ENCODE data around the gene TBC1D5. TPM values are rescaled to one million over a fixed set of nuclear protein-coding genes. Genes with fewer than 3 reads are reported as not detected.

Gene TBC1D5
- total RNA-seq, 1 donor from 2014 or later: 74.6 TPM

GRCh38 chr3:17571686-17572085 is 170.7 kb downstream of the TBC1D5 start:
- Histone ChIP-seq H3K36me3 (no peaks in the 10 kb centered on the region), H3K27me3 (no peaks in the 10 kb centered on the region), H3K4me1 (no peaks in the 10 kb centered on the region), H3K27ac (no peak overlapping the region), H3K9me3 (no peaks in the 10 kb centered on the region), H3K4me3 (no peak overlapping the region)
- intact Hi-C loops (cut with DNase I): no loop called here
- no peak for TF ChIP-seq CTCF (IDR thresholded peaks at IDR 0.05)
- DNase-seq (no peak), ATAC-seq (no peak)

- H3K4me1 ChIP-seq: no peaks in the 10 kb centered on the region
- TF ChIP-seq CTCF (IDR thresholded peaks at IDR 0.05): no peak
- no peaks in the 10 kb centered on the region for H3K36me3 ChIP-seq
- no peak for ATAC-seq
- no peak overlapping the region for H3K4me3 ChIP-seq
- DNase-seq: no peak
- H3K27ac ChIP-seq: no peak overlapping the region
- H3K9me3 ChIP-seq: no peaks in the 10 kb centered on the region
- no peaks in the 10 kb centered on the region for H3K27me3 ChIP-seq
- intact Hi-C loops (cut with DNase I): no loop called here
Observed at GRCh38 chr3:17562845-17563244, 179.6 kb downstream of the TBC1D5 start.

- Histone ChIP-seq H3K4me3 (no peak overlapping the region), H3K27me3 (no peaks in the 10 kb centered on the region), H3K36me3 (no peaks in the 10 kb centered on the region), H3K4me1 (no peaks in the 10 kb centered on the region), H3K9me3 (no peaks in the 10 kb centered on the region), H3K27ac (no peak overlapping the region)
- no peak for ATAC-seq
- no peak for DNase-seq
- intact Hi-C loops (cut with DNase I): no loop called here
- no peak for TF ChIP-seq CTCF (IDR thresholded peaks at IDR 0.05)
Observed at GRCh38 chr3:17558565-17558964, 183.9 kb downstream of the TBC1D5 start.

- Histone ChIP-seq H3K4me1 (no peaks in the 10 kb centered on the region), H3K27ac (no peak overlapping the region), H3K9me3 (no peaks in the 10 kb centered on the region), H3K36me3 (no peaks in the 10 kb centered on the region), H3K27me3 (no peaks in the 10 kb centered on the region), H3K4me3 (no peak overlapping the region)
- intact Hi-C loops (cut with DNase I): no loop called here
- TF ChIP-seq CTCF (IDR thresholded peaks at IDR 0.05): no peak
- ATAC-seq: no peak
- DNase-seq: no peak
Observed at GRCh38 chr3:17557749-17558463, 184.5 kb downstream of the TBC1D5 start.

GRCh38 chr3:17555525-17555924 is 186.9 kb downstream of the TBC1D5 start:
- ATAC-seq: no peak
- DNase-seq: no peak
- Histone ChIP-seq H3K4me3 (no peak overlapping the region), H3K4me1 (no peaks in the 10 kb centered on the region), H3K27ac (no peak overlapping the region), H3K9me3 (no peaks in the 10 kb centered on the region), H3K27me3 (no peaks in the 10 kb centered on the region), H3K36me3 (no peaks in the 10 kb centered on the region)
- intact Hi-C loops (cut with DNase I): no loop called here
- no peak for TF ChIP-seq CTCF (IDR thresholded peaks at IDR 0.05)

GRCh38 chr3:17554078-17554477 is 188.4 kb downstream of the TBC1D5 start:
- Histone ChIP-seq H3K27ac (no peak overlapping the region), H3K27me3 (no peaks in the 10 kb centered on the region), H3K4me1 (no peaks in the 10 kb centered on the region), H3K36me3 (no peaks in the 10 kb centered on the region), H3K9me3 (no peaks in the 10 kb centered on the region), H3K4me3 (no peak overlapping the region)
- no peak for TF ChIP-seq CTCF (IDR thresholded peaks at IDR 0.05)
- intact Hi-C loops (cut with DNase I): no loop called here
- ATAC-seq: no peak
- DNase-seq: no peak
